ENCODE data around the gene ORAI3. TPM values are rescaled to one million over a fixed set of nuclear protein-coding genes. Genes with fewer than 3 reads are reported as not detected.
A peak's percentile ranks its signal among the peaks of the same experiment; 100 is the strongest.

The ORAI3 gene
- total and polyA plus RNA-seq, 2 of the 13 experiments (the other 11 are each of a cell fraction or from before 2014, with no cell fraction given): 11.4 to 32.0 TPM

DNA sequence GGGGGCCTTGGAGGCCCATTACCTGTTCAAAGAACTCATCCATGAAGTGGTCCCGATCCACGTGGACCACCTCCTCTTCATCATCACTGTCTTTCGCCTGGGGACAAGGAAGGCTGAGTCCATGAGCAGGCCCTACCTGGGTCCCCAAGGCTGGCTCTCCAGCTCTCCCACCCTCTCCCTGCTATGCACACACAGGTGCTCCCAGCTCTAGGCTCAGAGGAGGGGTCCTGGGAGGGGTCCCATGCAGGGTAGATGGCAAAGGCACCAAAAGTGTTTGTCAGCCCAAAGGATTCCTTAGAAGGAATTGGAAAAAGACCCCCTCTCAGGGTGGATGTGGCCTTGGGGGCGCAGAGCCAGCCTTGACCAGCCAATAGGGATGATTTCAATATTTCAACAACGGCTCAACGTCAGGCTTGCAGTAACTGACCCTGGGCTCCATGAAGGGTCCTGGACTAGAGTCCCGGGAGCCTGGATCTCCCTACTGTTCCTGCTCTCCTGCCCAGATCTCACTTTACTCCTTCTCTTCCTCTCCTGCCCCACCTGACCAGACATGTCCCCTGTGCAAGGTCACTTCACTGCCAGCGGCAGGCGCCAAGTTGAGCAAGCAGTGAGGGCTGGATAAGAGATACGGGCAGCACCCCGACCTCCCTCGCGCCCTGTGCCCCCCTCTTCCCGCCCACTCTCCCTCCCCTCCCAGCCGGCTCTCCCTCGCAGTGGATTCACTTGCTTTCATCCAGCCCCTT, 52.8 kb downstream of the ORAI3 start (continued):
- TF ChIP-seq ZNF263 (CRISPR knock-in tag; IDR thresholded peaks at IDR 0.05) (peak; percentile 44), LCORL (IDR thresholded peaks at IDR 0.05) (no peak), LCORL (CRISPR knock-in tag; IDR thresholded peaks at IDR 0.05) (peak; percentile 75), BORCS8-MEF2B (CRISPR knock-in tag; IDR thresholded peaks at IDR 0.05) (peak; percentile 54; the same call in 1 of the 2 replicates), ZMYM3 (CRISPR knock-in tag; IDR thresholded peaks at IDR 0.05) (peak; percentile 76), HNRNPLL (IDR thresholded peaks at IDR 0.05; ENCODE audit: low read depth, low read length, poor library complexity, severe bottlenecking) (peak; percentile 30), PCBP1 (IDR thresholded peaks at IDR 0.05; ENCODE audit: borderline replicate concordance, low read depth, low read length) (0 out of 2 replicates have a peak, but pooled peaks have one; percentile 51), SAP130 (CRISPR knock-in tag; IDR thresholded peaks at IDR 0.05; ENCODE audit: low read depth) (peak; percentile 66), PHF8 (CRISPR knock-in tag; IDR thresholded peaks at IDR 0.05) (peak; percentile 16; the same call in 1 of the 2 replicates), KAT7 (CRISPR knock-in tag; IDR thresholded peaks at IDR 0.05; ENCODE audit: borderline replicate concordance) (peak; percentile 60; the same call in 1 of the 2 replicates), SALL1 (CRISPR knock-in tag; IDR thresholded peaks at IDR 0.05) (peak; percentile 76; the same call in 1 of the 2 replicates), MED1 (CRISPR knock-in tag; IDR thresholded peaks at IDR 0.05) (peak; percentile 22; the same call in 1 of the 2 replicates), IKZF1 (IDR thresholded peaks at IDR 0.05) (no peak), ZNF644 (CRISPR knock-in tag; IDR thresholded peaks at IDR 0.05; ENCODE audit: low read depth) (0 out of 2 replicates have a peak, but pooled peaks have one; percentile 6), DR1 (CRISPR knock-in tag; IDR thresholded peaks at IDR 0.05) (no peak), ESRRA (CRISPR knock-in tag; IDR thresholded peaks at IDR 0.05; ENCODE audit: low read depth) (peak; percentile 89), ZNF292 (CRISPR knock-in tag; IDR thresholded peaks at IDR 0.05; ENCODE audit: borderline replicate concordance, low read depth) (peak; percentile 97), YY1 (IDR thresholded peaks at IDR 0.05; ENCODE audit: insufficient read depth, insufficient replicate concordance, low read depth, low read length) (peak; percentile 14), DNMT1 (CRISPR knock-in tag; IDR thresholded peaks at IDR 0.05) (0 out of 2 replicates have a peak, but pooled peaks have one; percentile 12), MAZ (IDR thresholded peaks at IDR 0.05; ENCODE audit: borderline replicate concordance, low read depth, low read length) (no peak), MAZ (CRISPR knock-in tag; IDR thresholded peaks at IDR 0.05; ENCODE audit: low read depth) (peak; percentile 69; the same call in 1 of the 2 replicates), ELF3 (CRISPR knock-in tag; IDR thresholded peaks at IDR 0.05) (peak; percentile 52), ZNF761 (CRISPR knock-in tag; conservative IDR thresholded peaks at IDR 0.05) (0 out of 2 replicates have a peak, but pooled peaks have one; percentile 43), SRY (CRISPR knock-in tag; IDR thresholded peaks at IDR 0.05) (0 out of 2 replicates have a peak, but pooled peaks have one; percentile 33)
- TF ChIP-seq, protein P1, sequence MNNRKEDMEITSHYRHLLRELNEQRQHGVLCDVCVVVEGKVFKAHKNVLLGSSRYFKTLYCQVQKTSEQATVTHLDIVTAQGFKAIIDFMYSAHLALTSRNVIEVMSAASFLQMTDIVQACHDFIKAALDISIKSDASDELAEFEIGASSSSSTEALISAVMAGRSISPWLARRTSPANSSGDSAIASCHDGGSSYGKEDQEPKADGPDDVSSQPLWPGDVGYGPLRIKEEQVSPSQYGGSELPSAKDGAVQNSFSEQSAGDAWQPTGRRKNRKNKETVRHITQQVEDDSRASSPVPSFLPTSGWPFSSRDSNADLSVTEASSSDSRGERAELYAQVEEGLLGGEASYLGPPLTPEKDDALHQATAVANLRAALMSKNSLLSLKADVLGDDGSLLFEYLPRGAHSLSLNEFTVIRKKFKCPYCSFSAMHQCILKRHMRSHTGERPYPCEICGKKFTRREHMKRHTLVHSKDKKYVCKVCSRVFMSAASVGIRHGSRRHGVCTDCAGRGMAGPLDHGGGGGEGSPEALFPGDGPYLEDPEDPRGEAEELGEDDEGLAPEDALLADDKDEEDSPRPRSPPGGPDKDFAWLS (CRISPR knock-in tag; IDR thresholded peaks at IDR 0.05; ENCODE audit: borderline replicate concordance): peak; percentile 77; the same call in 1 of the 2 replicates
- TF ChIP-seq, protein P2, sequence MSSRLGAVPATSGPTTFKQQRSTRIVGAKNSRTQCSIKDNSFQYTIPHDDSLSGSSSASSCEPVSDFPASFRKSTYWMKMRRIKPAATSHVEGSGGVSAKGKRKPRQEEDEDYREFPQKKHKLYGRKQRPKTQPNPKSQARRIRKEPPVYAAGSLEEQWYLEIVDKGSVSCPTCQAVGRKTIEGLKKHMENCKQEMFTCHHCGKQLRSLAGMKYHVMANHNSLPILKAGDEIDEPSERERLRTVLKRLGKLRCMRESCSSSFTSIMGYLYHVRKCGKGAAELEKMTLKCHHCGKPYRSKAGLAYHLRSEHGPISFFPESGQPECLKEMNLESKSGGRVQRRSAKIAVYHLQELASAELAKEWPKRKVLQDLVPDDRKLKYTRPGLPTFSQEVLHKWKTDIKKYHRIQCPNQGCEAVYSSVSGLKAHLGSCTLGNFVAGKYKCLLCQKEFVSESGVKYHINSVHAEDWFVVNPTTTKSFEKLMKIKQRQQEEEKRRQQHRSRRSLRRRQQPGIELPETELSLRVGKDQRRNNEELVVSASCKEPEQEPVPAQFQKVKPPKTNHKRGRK (CRISPR knock-in tag; IDR thresholded peaks at IDR 0.05): no peak
- TF ChIP-seq, protein P3, sequence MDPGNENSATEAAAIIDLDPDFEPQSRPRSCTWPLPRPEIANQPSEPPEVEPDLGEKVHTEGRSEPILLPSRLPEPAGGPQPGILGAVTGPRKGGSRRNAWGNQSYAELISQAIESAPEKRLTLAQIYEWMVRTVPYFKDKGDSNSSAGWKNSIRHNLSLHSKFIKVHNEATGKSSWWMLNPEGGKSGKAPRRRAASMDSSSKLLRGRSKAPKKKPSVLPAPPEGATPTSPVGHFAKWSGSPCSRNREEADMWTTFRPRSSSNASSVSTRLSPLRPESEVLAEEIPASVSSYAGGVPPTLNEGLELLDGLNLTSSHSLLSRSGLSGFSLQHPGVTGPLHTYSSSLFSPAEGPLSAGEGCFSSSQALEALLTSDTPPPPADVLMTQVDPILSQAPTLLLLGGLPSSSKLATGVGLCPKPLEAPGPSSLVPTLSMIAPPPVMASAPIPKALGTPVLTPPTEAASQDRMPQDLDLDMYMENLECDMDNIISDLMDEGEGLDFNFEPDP (CRISPR knock-in tag; conservative IDR thresholded peaks at IDR 0.05): 0 out of 2 replicates have a peak, but pooled peaks have one; percentile 54
